Tibial nerve (tissue), 3 donors: ENCODE data around the gene DYNC1LI1.

Source experiments
- CTCF ChIP-seq, 5 experiments: fragments of 200-600 bp in 3 of 5; fragments of 450-650 bp in 2 of 5; sonication (generic) in 3 of 5; IDR thresholded peaks; one replicate each; pipeline ENCODE4 v1.5.1; 2016 to 2019; ENCODE audit warnings: antibody characterized with exemption in 5 of 5, mild to moderate bottlenecking in 3 of 5, moderate library complexity in 2 of 5
- POLR2A ChIP-seq, 2 donors: fragments of 450-650 bp; IDR thresholded peaks; one replicate each; pipeline ENCODE4 v1.6.1; 2017; ENCODE audit warnings: antibody characterized with exemption in 2 of 2, mild to moderate bottlenecking in 2 of 2, moderate library complexity in 2 of 2

- TF ChIP-seq POLR2A (IDR thresholded peaks at IDR 0.05), result no peak
- TF ChIP-seq CTCF (IDR thresholded peaks at IDR 0.05), result no peak
Measured at GRCh38 chr3:32597656-32598055, 27.0 kb upstream of the DYNC1LI1 start.
